HL-60/S4 treated with retinoic acid at 250 ng/mL for 4 days and 3 days (cell line): ENCODE results near the gene NSFL1C.

Experiments
- in situ Hi-C: fragments of 300-500 bp; cut with MboI; formaldehyde crosslinking; loops from 2 replicates; pipeline ENCODE4 v1.7.0; 2022; ENCODE audit warnings: low sequenced_read_pairs

NSFL1C gene

GRCh38 chr20:1393507-1393882 lies 73.2 kb downstream of the NSFL1C start:
- in situ Hi-C loops, result no loop called here

GRCh38 chr20:1392693-1393506 lies 73.7 kb downstream of the NSFL1C start, which contains the start of gene FKBP1A:
TSS of gene FKBP1A (minus strand) at chr20:1393054. CDS start at chr20:1392998, 56 bp downstream.
- in situ Hi-C loops, result no loop called here

GRCh38 chr20:1392443-1392692 lies 74.3 kb downstream of the NSFL1C start:
- in situ Hi-C loops, result no loop called here
